Measurements from ENCODE around the gene SPATA13. TPM values are rescaled to one million over a fixed set of nuclear protein-coding genes. Genes with fewer than 3 reads are reported as not detected.

The SPATA13 gene
- total and polyA plus RNA-seq, 10 of the 15 experiments (the other 5 are each of a cell fraction or from before 2014, with no cell fraction given), result 2.4 to 11.1 (median 10.2) TPM

DNA sequence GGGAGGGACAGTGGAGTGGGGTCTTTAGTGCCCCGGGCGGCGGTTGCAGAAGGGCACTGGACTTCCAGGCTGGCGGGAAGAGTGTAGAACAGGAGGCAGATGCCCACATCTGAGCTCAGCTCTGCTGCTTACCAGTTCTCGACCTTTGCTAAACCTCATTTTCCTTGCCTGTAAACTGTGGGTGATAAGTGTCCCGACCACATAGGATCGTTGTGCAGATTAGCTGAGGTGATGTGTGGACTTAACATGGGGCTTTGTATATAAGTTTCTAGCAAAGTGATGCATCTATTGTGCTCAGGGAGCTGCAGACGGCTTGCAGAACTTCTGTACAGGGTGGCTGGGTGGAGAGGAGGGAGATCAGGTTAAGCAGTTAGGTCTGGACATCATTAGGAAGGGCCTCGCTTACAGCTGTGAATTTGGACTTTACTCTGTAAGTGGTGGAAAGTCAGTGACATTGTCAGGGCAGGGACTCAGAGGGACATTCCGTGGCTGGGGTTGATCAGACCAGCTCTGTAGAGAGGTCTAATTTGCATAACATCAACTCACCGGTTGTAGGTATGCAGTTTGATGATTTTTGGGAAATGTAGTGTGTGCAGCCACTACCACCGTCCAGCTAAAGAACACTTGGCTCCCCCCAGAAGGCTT is 70.0 kb downstream of the SPATA13 start:
- no TSS peak for BruUV-seq (replicated peaks)
- Histone ChIP-seq H3K9ac (ENCODE audit: control insufficient read depth, insufficient read depth, low read length) (no peak overlapping the region), H3K4me2 (ENCODE audit: control insufficient read depth, insufficient read depth) (no peak overlapping the region), H4K20me1 (ENCODE audit: control insufficient read depth, insufficient read depth) (no peaks in the 10 kb centered on the region), H3K4me1 (ENCODE audit: control insufficient read depth, insufficient read depth, low read length) (peaks cover 4% of the 10 kb centered on the region; the same call in 1 of the 2 replicates), H3K36me3 (ENCODE audit: control insufficient read depth in 2 of 2, insufficient read depth in 2 of 2, low read length in 1 of 2) (no peaks in the 10 kb centered on the region), H3K27ac (ENCODE audit: control insufficient read depth, insufficient read depth) (no peak overlapping the region), H3K27me3 (replicated peaks in 1 of 2; ENCODE audit: control insufficient read depth in 2 of 2, insufficient read depth in 2 of 2, low read length in 1 of 2) (no peaks in the 10 kb centered on the region), H2AFZ (ENCODE audit: control insufficient read depth, low read depth, low read length) (no peak overlapping the region), H3K79me2 (ENCODE audit: control insufficient read depth, insufficient read depth, low read length) (no peaks in the 10 kb centered on the region), H3K4me3 (no peak overlapping the region), H3K9me3 (replicated peaks; ENCODE audit: control insufficient read depth, insufficient read depth, low read length) (no peaks in the 10 kb centered on the region)
- CTCF ChIA-PET, result interaction anchor here (0.7 to 5.3 kb wide), 15 partner anchors 10 to 312 kb away, joined by 3 to 86 read pairs (median 4); no protein-coding TSS in a partner anchor
- SMC1A ChIA-PET (ENCODE audit: uncharacterized antibody, unreplicated experiment), result interaction anchor here (0.6 to 3.4 kb wide), 13 partner anchors 11 to 493 kb away, joined by 3 to 15 read pairs (median 4); no protein-coding TSS in a partner anchor
- ATAC-seq (peak; percentile 27; the same call in 2 of the 3 replicates), FAIRE-seq (no peak), DNase-seq (ENCODE audit: low read depth, low spot score) (no peak)
- TF ChIP-seq SP1 (IDR thresholded peaks at IDR 0.05; ENCODE audit: low read depth, low read length) (no peak), YY1 (IDR thresholded peaks at IDR 0.05; ENCODE audit: low read depth, low read length) (no peak), ATF2 (IDR thresholded peaks at IDR 0.05; ENCODE audit: low read length) (no peak), RCOR1 (conservative IDR thresholded peaks at IDR 0.05; ENCODE audit: low read depth, low read length) (no peak), CREM (IDR thresholded peaks at IDR 0.05; ENCODE audit: low read depth) (no peak), WRNIP1 (IDR thresholded peaks at IDR 0.05; ENCODE audit: borderline replicate concordance, low read depth, low read length) (no peak), SREBF2 (IDR thresholded peaks at IDR 0.05; ENCODE audit: low read length) (no peak), ZNF274 (IDR thresholded peaks at IDR 0.05; ENCODE audit: insufficient read depth, insufficient read length) (no peak), GABPA (IDR thresholded peaks at IDR 0.05; ENCODE audit: low read depth) (no peak), RUNX3 (IDR thresholded peaks at IDR 0.05; ENCODE audit: low read length) (no peak), RBBP5 (conservative IDR thresholded peaks at IDR 0.05) (no peak)
- TF ChIP-seq, protein P1, sequence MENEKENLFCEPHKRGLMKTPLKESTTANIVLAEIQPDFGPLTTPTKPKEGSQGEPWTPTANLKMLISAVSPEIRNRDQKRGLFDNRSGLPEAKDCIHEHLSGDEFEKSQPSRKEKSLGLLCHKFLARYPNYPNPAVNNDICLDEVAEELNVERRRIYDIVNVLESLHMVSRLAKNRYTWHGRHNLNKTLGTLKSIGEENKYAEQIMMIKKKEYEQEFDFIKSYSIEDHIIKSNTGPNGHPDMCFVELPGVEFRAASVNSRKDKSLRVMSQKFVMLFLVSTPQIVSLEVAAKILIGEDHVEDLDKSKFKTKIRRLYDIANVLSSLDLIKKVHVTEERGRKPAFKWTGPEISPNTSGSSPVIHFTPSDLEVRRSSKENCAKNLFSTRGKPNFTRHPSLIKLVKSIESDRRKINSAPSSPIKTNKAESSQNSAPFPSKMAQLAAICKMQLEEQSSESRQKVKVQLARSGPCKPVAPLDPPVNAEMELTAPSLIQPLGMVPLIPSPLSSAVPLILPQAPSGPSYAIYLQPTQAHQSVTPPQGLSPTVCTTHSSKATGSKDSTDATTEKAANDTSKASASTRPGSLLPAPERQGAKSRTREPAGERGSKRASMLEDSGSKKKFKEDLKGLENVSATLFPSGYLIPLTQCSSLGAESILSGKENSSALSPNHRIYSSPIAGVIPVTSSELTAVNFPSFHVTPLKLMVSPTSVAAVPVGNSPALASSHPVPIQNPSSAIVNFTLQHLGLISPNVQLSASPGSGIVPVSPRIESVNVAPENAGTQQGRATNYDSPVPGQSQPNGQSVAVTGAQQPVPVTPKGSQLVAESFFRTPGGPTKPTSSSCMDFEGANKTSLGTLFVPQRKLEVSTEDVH (IDR thresholded peaks at IDR 0.05; ENCODE audit: low read depth, partially characterized antibody), result no peak
- 45% methylated on average over 12 of the region's 12 CpGs for WGBS (ENCODE audit: insufficient coverage, insufficient replicate concordance, low lambda C conversion rate, missing lambda C conversion rate)
- in situ Hi-C loops (cut with MboI), result loop anchor here (5.0 kb wide), 1 partner anchor 313 kb away; no protein-coding TSS in a partner anchor
- intact Hi-C loops (cut with micrococcal nuclease; ENCODE audit: unreplicated experiment), result no loop called here
- POLR2A ChIA-PET, result interaction anchor here (1.0 to 1.2 kb wide), 2 partner anchors 25 to 40 kb away, joined by 3 to 5 read pairs; no protein-coding TSS in a partner anchor
- RAD21 ChIA-PET (ENCODE audit: unreplicated experiment), result interaction anchor here (0.7 to 5.7 kb wide), 7 partner anchors 15 to 308 kb away, joined by 3 to 80 read pairs (median 4); no protein-coding TSS in a partner anchor

All from GM12878 (cell line).